Lower leg skin (tissue), 3 donors: ENCODE data around the gene DDRGK1.

Experiments
- CTCF ChIP-seq, 3 donors: fragments of 450-650 bp; IDR thresholded peaks; one replicate each; pipeline ENCODE4 v1.5.1; 2016; ENCODE audit warnings: antibody characterized with exemption in 3 of 3, mild to moderate bottlenecking in 3 of 3, moderate library complexity in 2 of 3
- POLR2A ChIP-seq, 2 donors: fragments of 450-650 bp; IDR thresholded peaks; one replicate each; pipeline ENCODE4 v1.6.1; 2016 to 2017; ENCODE audit warnings: antibody characterized with exemption in 2 of 2, mild to moderate bottlenecking in 1 of 2, moderate library complexity in 1 of 2

GRCh38 chr20:3188823-3189413, 15.6 kb downstream of the DDRGK1 start:
- TF ChIP-seq CTCF (IDR thresholded peaks at IDR 0.05): no peak
- TF ChIP-seq POLR2A (IDR thresholded peaks at IDR 0.05): no peak
